Measurements from ENCODE around the gene CACNA2D3.

The CACNA2D3 gene

DNA sequence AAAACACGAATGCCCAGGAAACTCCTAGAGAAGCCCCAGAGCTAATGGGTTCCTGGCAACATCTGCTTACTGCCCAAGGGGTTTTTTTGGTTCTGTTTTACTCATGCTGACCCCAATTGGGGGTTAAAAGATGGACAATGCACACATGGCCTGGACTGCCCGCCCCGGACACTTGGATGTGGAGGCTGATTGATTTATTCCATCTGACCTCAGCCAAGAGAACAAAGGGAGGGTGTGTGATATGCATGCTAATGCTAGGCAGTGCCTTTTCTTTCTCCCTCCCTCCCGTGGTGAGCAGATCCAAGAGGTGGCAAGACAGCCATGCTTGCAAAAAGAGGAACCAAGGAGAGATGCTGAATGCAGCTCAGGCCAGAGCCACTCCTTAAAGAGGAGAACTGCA is 808.8 kb downstream of the CACNA2D3 start:
- no peak overlapping the region for H3K4me3 ChIP-seq (ENCODE audit: low read depth, low read length)

DNA sequence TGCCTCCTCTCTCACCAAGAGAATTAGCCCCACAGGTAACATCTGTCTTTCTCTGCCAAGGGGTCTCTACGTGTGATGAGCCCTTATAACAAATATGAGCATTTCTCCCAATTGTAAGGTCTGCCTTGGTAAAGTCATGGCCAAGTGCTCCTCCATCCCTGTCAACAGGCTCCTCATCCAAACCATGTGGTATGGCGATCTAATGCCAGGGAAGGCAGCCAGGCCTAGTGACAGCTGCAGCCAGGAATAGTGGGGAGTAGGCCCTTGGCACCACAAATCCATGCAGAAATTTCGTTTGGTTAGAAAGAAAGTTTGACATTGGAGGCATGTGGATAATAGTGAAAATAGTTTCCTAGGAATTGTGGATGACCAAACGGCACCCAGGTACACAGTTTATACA is 810.3 kb downstream of the CACNA2D3 start:
- H3K4me3 ChIP-seq (ENCODE audit: low read depth, low read length) = no peak overlapping the region

DNA sequence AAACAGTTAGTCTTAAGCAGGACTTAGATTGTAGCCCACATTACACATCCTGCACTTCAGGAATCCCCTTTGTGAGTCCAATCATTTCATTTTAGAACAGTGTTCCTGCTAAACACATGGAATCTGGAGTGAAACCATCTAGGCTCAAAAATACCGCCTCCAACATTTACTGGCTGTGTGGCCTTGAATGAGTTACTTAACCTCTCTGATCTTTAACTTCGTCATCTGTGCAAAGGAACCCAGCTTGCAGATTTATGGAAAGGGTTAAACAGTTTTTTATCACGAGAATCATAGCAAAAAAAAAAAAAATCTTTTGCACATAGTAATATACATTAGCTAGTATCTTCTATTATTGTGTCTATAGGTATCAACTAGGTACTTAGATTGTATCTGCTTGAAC is 813.5 kb downstream of the CACNA2D3 start:
- no peak overlapping the region for H3K4me3 ChIP-seq (ENCODE audit: low read depth, low read length)

DNA sequence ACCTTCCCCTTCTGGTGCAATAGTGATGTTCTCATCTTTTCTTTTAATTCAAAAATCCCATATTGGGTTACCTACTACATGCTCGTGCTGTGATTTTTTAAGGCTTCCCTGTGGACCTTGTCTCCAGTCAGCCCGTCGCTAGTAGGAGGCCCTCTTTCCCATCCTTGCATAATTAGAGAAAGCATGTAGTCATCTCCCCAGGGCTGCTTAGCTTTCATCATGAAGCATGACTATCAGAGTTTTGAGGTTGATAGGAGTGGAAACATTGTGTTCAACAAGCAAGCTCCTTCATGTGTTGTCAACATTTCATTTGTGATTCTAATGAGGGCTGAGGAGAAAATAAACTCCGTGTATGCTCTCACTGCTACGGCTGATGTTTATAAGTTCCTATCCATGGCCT is 814.2 kb downstream of the CACNA2D3 start:
- no peak overlapping the region for H3K4me3 ChIP-seq (ENCODE audit: low read depth, low read length)

DNA sequence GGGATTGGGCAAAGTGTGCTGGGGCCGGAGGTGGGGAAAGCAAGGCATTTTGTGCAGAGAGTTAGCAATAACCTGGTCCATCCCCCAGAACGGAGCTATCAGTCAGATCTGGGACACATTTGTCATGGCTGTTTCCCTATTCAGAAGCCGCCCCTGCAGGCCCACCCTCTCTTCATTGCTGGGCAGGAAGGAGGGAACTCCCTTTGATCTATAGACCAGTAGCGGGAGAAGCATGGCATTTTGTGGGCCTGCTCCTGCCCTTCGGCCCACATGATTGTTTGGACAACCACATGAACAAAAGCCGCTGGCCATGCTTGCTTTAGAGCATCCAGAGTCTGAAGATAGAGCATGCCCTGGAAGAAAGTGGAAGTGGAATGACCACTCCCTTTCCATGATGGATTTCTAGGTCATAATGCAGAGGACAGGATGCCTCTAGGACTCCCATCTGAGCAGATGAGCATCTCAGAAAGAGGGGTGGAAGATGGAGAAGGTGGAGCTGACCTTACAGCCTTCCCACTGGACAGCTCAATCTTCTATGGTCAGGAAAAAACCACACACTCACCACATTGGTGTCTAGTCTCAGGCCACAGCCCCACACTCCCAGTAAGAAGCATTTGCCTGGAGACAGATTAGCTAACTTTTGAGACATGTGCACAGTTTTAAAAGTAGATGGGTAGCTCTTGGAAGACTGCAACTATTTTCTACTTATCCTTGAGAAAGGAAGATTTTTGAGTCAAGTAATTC is 817.4 kb downstream of the CACNA2D3 start:
- H3K4me3 ChIP-seq (ENCODE audit: low read depth, low read length) = no peak overlapping the region

DNA sequence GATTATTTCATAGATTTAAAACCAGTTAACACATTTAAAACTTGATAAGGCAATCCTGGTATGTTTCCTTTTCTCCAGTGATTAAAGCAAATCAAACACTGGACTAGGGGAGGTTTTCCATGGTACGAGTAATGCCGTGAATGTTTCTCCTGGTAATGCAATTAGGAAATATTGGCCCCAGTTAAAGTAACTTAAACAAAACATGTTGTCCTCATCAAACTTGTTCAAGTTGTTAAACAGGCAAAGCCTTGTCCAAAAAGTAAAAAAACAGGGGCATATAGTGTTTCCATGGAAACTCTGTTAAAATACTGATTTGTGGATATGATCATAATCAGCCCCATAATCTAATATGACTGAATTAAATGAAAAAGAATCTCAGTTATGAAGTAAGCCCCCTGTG is 818.6 kb downstream of the CACNA2D3 start:
- no peak overlapping the region for H3K4me3 ChIP-seq (ENCODE audit: low read depth, low read length)

DNA sequence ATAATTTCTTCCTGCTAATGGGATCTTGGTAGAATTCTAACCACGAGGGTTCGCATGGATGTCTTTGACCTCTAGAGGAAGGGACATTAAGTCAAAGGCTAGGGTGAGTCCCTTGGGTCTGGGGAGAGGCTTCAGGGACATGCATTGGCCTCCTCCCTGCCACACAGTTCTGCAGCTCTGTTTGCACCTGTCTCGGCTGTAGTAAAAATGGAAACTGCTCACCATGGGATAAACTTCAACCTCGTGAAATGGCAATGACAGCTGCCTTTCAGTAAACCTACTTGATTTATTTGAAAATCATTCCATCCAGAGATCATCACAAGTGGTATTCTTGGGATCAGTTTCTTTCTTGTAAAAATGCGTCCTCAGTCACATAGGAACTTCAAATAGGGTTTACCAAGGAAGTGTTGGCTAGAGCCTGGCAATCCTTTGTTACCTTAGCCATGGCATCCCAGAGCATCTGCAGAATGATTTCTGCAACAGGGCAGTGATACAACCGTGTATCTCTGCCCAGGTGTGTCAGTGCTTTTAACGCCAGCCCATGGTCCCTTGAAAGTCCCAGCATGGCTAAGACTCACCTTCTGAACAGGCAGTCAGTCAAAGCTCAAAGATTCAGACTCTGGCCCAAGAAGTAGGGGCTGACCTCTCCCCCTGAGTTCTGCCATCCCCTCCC is 819.5 kb downstream of the CACNA2D3 start:
- no peak overlapping the region for H3K4me3 ChIP-seq (ENCODE audit: low read depth, low read length)

DNA sequence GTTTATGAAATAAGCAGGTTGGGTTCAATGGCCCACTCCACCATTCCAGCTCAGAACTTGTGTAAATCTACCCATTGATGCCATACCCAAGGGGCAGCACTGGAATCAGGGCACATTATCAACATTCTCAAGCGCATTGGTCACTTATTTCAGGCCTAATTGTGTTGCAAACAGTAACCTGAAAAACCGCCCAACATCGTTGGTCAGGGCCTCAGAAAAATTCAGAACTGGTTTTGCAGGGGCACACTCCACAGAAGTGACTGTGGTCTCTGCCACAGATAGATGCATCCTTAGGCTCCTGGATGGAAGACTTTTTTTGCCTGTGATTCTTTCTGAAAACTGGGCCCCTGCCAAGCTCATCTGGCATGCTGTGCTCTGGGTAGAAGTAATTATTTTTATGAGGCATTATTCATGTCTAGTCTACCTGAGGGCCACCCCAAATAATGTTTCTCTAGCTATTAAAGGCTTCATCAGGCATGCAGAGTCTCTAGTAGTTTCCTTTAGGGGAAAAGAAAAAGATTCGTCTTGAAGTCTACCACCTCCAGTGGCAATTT is 827.2 kb downstream of the CACNA2D3 start:
- no peak overlapping the region for H3K4me3 ChIP-seq (ENCODE audit: low read depth, low read length)

DNA sequence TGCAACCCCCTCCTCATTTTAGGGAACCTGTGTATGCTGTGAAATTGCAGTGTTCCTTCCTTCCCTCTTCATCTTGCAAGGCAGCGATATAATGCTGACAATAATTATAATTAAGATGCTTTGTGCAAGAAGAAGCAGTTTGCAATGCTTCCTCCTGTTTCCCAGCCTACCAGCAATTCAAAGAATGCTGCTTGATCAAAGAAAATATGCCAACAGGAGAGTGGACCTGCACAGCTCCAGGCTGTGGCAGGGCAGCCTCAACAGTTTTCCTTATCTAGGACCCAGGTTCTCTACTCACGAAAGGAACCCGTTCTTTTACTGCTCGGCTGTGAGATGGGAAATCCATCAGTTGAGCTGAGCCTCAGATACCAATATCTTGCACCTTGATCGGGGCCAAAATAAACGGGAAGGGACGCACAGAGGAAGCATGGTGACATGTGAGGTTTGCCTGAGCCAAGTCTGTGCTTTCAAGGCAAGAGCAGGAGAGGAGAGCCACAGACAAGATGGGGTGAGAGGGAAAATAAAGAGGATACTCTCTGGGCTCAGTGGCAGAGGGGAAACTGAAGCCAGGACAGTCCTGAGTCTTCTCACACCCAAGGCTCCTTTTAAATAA is 828.1 kb downstream of the CACNA2D3 start:
- H3K4me3 ChIP-seq (ENCODE audit: low read depth, low read length) = no peak overlapping the region

DNA sequence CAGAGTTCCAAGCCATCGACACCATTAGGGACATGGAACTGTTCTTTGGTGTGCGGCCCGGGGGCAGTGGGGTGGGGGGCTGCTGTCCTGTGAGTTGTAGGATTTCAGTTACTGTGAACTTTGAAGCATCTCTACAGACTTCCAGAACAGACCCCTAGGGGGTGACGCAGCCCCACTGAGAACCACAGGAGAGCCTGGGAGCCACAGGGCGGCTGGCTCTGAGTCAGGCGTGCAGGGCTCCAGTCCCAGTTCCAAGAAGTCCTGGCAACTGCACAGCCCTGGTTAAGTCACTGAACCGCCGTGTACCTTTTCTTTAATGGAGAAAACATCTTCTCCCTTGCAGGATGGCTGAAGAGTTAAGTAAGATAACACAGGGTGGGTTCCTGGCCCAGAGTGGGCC is 829.1 kb downstream of the CACNA2D3 start:
- no peak overlapping the region for H3K4me3 ChIP-seq (ENCODE audit: low read depth, low read length)

DNA sequence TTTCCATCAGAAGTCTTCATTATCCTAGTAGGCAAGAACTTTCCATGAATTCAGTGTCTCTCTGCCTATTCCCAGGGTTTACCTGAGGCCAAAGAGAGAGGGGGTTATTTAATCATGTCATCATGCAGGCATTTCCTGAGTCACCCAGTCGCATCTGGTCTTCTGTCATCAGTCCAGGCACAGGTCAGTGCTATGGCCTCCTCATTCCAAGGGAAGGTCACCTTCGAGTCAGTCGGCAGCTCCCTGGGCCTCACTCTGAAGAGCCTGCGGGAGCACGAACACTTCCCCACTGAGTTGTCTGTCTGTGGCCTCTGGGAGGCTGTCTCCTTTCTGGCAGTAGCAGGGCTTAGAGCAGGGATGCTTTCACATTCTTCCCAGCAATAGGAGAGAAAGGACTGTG is 831.7 kb downstream of the CACNA2D3 start:
- no peak overlapping the region for H3K4me3 ChIP-seq (ENCODE audit: low read depth, low read length)

DNA sequence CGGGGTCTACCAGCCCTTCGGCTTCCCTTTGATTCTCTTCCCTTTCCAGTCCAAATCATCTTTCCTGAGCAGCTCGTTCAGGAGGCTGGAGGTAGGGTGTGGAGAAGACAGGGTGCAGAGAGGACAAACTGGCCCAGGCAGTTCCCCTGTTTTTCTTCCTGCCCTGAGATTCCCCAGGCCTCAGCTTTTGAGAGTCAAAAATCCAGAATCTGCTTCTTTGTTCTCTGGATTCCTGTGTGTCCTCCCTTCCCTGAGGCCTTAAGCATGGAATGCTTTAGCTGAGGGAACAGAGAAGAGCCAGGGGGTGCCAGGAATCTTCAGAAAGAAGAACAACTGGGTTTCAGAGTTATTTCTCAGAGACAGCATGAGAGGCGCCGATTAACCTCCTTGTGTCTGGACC is 832.2 kb downstream of the CACNA2D3 start:
- H3K4me3 ChIP-seq (ENCODE audit: low read depth, low read length) = no peak overlapping the region

DNA sequence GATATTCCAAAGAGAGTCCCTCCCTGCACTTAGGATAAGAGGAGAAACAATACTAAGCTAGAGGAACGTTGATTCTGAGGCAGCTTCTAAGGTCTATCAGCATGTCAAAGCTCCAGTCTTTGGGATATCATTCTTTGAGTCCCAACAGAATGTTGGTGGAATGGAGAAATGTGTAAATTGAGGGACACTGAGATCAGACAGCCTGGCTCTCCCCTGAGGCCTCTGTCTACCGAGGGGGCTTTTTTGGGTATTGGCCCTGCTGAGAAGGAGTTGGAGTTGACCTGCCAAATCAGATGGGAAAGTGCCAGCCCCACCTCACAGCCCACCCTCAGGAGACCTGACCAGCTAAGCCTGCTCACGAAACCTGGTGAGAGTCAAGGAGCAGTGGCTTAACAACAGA is 833.1 kb downstream of the CACNA2D3 start:
- H3K4me3 ChIP-seq (ENCODE audit: low read depth, low read length) = no peak overlapping the region

DNA sequence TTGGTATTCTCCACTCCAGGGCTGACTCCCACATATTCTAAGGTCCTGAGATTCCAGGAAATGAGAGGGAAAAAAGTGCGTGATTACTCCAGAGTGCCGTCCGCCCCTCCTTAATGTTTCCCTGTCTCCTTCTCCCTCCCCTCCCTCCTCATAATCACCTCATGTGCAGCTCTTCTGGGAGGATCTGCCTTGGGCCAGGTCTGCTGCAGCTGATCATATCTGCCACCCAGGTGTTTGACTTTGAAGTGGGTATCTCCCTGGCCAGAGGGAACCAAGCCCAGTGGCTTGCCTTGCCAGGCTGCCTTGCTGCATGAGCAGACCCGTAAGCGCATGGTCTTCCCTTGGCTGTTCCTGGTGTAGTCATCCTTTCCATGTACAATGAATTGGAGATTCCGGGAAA is 833.6 kb downstream of the CACNA2D3 start:
- H3K4me3 ChIP-seq (ENCODE audit: low read depth, low read length) = no peak overlapping the region

DNA sequence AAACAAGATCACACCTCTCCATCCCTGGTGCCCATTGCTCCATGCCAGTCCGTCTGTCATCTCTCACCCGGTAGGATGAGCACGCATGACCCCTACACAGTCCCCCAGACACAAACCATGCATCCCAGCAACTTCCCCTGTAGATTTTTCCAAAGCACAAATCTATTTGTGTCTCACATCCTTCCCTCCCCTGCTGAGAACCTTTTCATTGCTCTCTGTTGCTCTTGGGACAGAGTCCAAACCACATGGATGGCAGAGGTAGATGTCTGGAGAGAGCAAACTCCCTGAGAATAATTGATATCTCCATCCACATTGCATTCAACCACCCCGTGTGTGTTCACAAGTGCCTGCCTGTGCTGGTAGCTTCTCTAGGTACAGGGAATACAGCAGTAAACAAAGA is 835.4 kb downstream of the CACNA2D3 start:
- H3K4me3 ChIP-seq (ENCODE audit: low read depth, low read length) = no peak overlapping the region

DNA sequence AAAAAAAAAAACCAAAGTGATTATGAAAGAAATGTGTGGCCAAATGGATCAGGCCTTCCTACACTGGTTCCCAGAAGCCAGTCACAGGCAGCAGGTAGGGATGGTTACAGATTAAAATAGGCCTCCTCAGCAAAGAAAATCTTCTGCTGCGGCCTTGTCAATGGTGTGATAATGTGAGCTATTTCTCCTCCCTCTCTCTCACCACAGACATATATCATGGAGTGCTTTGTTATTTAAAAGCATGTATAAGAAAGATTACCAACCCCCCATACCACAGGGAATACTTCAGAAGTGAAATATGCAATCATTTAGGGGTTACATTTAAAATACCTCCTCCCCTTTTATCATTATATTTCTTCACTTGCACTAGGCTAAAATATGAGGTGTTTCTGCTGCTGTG is 837.7 kb downstream of the CACNA2D3 start:
- H3K4me3 ChIP-seq (ENCODE audit: low read depth, low read length) = no peak overlapping the region

DNA sequence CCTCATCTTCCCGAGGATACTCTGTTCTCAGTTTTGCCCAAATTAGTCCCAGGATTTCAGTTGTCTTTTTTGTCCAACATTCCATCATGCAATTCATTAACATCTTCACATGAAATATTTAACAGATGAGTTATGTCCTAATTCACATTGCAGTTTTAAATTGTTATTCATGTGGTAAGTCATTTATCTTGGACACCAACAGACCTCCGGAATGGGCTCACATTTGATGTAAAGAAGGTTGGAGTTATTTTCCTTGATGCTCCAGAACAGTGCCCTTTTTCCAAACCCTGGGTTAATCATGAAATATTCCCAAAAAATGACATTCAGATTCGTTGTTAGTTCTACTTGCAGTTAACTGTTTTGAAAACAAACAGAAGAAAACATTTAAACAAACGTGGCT is 838.3 kb downstream of the CACNA2D3 start:
- no peak overlapping the region for H3K4me3 ChIP-seq (ENCODE audit: low read depth, low read length)

DNA sequence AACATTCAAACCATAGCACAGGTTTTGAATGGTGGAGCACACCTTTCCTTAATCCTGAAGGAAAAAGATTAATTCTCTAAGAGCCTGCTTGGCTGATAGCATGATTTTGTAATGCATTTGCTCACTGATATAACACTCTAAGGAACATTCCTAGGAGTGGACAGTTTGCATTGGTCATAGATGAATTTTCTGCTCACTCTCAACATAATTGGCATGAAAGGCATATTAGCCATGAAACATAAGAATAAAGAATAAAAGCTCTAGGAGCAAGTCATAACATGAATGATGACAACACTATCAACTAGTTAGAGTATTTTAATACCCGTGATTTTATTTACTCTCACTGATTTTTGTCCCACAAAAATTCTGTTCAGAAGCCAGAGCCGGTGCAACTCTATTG is 839.8 kb downstream of the CACNA2D3 start:
- H3K4me3 ChIP-seq (ENCODE audit: low read depth, low read length) = no peak overlapping the region

DNA sequence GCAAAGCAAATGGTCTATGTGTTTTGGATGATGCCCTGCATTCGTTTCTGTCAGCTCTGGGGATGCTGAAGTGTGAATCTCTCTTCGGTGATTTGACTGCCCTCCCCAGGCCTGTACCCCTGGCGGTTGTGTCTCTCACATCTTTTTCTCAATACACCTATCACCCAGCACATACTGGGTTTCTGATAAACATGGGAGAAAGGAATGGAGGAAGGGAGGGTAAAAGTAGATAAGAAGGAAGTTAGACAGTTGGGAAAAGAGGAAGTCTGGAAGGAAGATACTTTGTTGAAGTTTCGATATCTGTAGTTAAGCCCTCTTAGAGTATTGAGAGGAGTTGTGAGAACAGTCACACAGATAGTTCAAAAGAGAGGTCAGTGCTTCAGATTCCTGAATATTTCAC is 841.3 kb downstream of the CACNA2D3 start:
- H3K4me3 ChIP-seq (ENCODE audit: low read depth, low read length) = no peak overlapping the region

DNA sequence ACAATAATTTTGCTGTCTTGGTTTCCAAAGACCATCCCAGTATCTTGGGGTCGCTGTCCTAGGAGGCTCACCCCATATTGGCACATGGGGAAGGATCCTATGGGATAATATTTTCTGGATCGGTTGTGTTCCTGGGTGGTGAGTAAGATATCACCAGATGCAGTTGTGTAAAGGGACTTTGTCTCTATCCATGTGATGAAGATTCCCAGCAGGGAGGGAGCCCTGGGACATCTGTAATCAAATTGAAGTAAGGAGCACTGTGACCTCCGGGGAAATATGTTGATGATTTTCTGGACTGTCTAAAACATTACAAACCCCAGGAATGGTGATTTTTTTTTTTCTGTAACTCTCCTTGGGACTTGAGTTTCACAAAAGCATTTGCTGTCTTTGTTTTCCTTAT is 841.7 kb downstream of the CACNA2D3 start:
- no peak overlapping the region for H3K4me3 ChIP-seq (ENCODE audit: low read depth, low read length)

DNA sequence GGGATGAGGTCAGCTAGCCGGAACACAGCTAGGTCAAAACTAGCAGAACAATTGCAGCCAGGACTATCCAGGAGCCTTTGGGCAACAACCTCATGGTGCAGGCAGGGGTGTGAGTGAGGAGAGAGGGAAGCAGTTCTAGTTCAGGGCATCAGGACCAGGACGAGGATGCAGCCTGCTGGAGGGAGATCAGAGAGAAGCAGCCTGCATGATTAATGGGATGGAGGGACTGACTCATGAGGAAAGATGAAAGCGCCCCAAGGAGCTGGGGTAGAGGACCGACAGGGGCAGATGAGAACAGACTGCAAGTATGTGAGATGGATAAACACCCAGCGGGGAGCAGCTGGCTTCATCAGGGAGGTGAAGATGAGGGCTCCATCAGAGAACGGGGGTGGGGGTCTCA is 843.4 kb downstream of the CACNA2D3 start:
- no peak overlapping the region for H3K4me3 ChIP-seq (ENCODE audit: low read depth, low read length)

DNA sequence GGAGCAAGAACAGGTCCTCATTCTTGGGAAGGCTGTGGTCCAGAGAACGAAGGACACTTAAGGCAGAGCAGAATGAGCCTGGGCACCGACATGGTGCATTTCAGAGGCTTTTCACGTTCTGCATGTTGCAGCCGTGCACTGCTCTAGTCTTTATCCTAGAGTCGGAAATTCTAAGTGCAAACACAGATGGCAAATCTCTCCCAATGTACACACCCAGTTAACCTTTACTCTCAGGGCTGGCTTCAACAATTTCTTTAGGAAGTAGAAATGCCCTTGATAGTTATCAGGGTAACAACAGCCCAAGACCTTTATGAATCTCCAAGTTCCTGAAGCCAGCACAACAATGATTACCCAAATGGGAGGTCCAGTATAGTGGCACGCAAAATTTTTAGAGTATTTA is 844.6 kb downstream of the CACNA2D3 start:
- no peak overlapping the region for H3K4me3 ChIP-seq (ENCODE audit: low read depth, low read length)

Data from iPS-11a (cell line).